ENCODE results near the gene EXOC4.
"Not testable (repeated sequence)": the region's sequence is repeated elsewhere in the genome, so short reads cannot be mapped to it uniquely, and the experiment has no call there.

EXOC4 gene

DNA sequence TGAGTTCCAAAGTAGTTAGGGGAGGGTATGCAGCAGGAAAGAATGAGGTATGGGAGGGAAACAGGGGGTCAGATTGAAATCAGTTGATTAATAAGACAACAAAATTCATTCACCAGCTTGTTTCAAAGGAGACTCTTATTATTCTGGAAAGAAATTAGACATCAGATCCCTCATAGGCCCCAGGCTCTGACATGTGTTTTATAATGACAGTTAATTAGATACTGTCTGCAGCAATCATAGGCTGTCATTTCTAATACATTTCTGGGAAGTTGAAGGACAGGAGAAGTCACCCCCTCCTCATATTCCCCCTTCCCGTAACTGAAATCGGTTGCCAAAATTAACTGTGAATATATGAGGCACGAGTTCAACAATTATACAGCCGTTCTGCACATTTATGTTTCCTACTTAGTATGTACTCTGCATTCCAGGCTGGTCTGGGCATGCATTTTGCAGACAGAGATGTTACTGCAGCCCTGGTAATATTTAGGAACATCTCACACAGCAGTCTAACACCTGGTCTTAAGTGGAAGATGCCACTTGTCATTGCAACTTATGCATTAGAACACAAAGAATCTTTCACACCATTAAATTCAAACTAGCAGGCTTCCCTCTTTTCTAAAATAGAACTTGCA lies 519.0 kb downstream of the EXOC4 start:
- H3K4me3 ChIP-seq (ENCODE audit: insufficient read depth, low read depth, low read length), result no peak overlapping the region
- no peaks in the 10 kb centered on the region for H3K36me3 ChIP-seq (ENCODE audit: control insufficient read depth, insufficient read depth, low read length)
- WGBS, 2 experiments, result 90 to 95% methylated on average over 4 of the region's 4 CpGs
- no peaks in the 10 kb centered on the region for H3K27me3 ChIP-seq (ENCODE audit: control insufficient read depth, insufficient read depth, low read length, poor library complexity, severe bottlenecking)
- H3K9me3 ChIP-seq (ENCODE audit: control insufficient read depth, low read length), result no peaks in the 10 kb centered on the region
- no peak overlapping the region for H3K27ac ChIP-seq (ENCODE audit: insufficient read depth, low read depth, low read length, poor library complexity, severe bottlenecking)
- no peaks in the 10 kb centered on the region for H3K4me1 ChIP-seq (ENCODE audit: control insufficient read depth, insufficient read depth, low read length)

DNA sequence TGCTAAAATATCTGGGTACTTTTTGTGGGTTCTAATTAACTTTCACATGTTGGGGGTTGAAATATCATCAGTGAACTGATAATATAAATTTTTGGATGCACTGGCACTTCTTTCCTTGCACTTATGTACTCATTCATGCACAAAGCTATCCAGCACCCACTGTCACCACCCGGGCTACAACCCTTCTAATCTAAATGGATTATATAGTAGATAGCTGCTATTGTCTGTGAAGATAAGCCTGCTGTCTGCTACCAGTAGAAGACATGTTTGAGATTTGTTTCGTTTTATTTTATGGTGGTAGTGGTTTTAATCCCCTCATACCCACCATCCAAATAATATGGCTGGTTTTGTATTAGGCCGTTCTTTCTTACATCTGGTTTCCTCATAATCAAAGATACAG lies 520.7 kb downstream of the EXOC4 start:
- no peaks in the 10 kb centered on the region for H3K9me3 ChIP-seq (ENCODE audit: control insufficient read depth, low read length)
- no CpG with 5 or more reads among the region's 3 CpGs for WGBS, 2 experiments
- H3K4me3 ChIP-seq (ENCODE audit: insufficient read depth, low read depth, low read length), result no peak overlapping the region
- H3K4me1 ChIP-seq (ENCODE audit: control insufficient read depth, insufficient read depth, low read length), result no peaks in the 10 kb centered on the region
- no peaks in the 10 kb centered on the region for H3K36me3 ChIP-seq (ENCODE audit: control insufficient read depth, insufficient read depth, low read length)
- H3K27me3 ChIP-seq (ENCODE audit: control insufficient read depth, insufficient read depth, low read length, poor library complexity, severe bottlenecking), result no peaks in the 10 kb centered on the region
- H3K27ac ChIP-seq (ENCODE audit: insufficient read depth, low read depth, low read length, poor library complexity, severe bottlenecking), result no peak overlapping the region

GRCh38 chr7:133775201-133775600 lies 522.3 kb downstream of the EXOC4 start:
- no peaks in the 10 kb centered on the region for H3K9me3 ChIP-seq (ENCODE audit: control insufficient read depth, low read length)
- H3K4me1 ChIP-seq (ENCODE audit: control insufficient read depth, insufficient read depth, low read length), result no peaks in the 10 kb centered on the region
- WGBS, 2 experiments, result 90 to 94% methylated on average over 4 of the region's 4 CpGs
- no peak overlapping the region for H3K27ac ChIP-seq (ENCODE audit: insufficient read depth, low read depth, low read length, poor library complexity, severe bottlenecking)
- no peak overlapping the region for H3K4me3 ChIP-seq (ENCODE audit: insufficient read depth, low read depth, low read length)
- no peaks in the 10 kb centered on the region for H3K27me3 ChIP-seq (ENCODE audit: control insufficient read depth, insufficient read depth, low read length, poor library complexity, severe bottlenecking)
- no peaks in the 10 kb centered on the region for H3K36me3 ChIP-seq (ENCODE audit: control insufficient read depth, insufficient read depth, low read length)

DNA sequence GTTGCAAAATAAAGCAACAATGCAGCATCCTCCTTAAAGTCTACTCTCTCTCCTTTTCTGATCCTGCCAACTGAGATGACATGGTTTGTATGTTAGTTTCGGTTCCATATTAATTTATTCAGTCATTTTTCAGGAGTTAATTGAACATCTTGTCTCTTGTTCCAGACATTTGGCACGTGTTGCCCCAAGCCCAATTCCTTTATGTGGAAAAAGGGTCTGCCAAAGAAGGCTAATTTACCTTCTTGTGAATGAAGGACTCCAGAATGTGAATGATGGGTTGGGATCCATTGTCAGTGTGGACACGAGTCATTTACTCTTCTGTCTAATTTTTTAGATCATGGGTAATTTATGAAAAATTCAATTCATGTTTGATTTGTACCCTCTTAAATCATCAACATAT lies 523.4 kb downstream of the EXOC4 start:
- Histone ChIP-seq H3K36me3 (ENCODE audit: control insufficient read depth, insufficient read depth, low read length) (no peaks in the 10 kb centered on the region), H3K27me3 (ENCODE audit: control insufficient read depth, insufficient read depth, low read length, poor library complexity, severe bottlenecking) (no peaks in the 10 kb centered on the region), H3K4me1 (ENCODE audit: control insufficient read depth, insufficient read depth, low read length) (no peaks in the 10 kb centered on the region), H3K4me3 (ENCODE audit: insufficient read depth, low read depth, low read length) (no peak overlapping the region), H3K27ac (ENCODE audit: insufficient read depth, low read depth, low read length, poor library complexity, severe bottlenecking) (no peak overlapping the region), H3K9me3 (ENCODE audit: control insufficient read depth, low read length) (no peaks in the 10 kb centered on the region)
- 90 to 93% methylated on average over 2 to 3 of the region's 3 CpGs for WGBS, 2 experiments

DNA sequence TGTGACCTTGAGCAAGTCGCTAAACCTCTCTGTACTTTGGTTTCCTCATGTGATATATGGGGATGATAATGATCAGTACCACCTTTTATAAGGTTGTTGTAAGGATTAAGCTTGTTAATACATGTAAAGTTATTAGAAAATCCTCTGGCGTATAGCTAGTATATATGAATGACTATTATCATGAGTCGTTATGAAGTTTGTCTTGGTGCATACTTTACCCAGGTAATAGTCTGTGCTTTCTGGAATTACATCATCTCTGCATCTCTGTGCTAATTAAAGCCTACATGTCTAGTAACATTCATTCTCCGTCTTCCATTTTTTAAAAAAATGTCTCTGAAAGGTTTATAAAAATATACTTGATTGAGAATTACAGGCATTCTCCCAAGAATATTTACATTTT lies 524.8 kb downstream of the EXOC4 start:
- no peaks in the 10 kb centered on the region for H3K4me1 ChIP-seq (ENCODE audit: control insufficient read depth, insufficient read depth, low read length)
- H3K27me3 ChIP-seq (ENCODE audit: control insufficient read depth, insufficient read depth, low read length, poor library complexity, severe bottlenecking), result no peaks in the 10 kb centered on the region
- H3K4me3 ChIP-seq (ENCODE audit: insufficient read depth, low read depth, low read length), result no peak overlapping the region
- no peaks in the 10 kb centered on the region for H3K36me3 ChIP-seq (ENCODE audit: control insufficient read depth, insufficient read depth, low read length)
- WGBS, 2 experiments, result 97 to 100% methylated on average over 3 to 4 of the region's 4 CpGs
- H3K27ac ChIP-seq (ENCODE audit: insufficient read depth, low read depth, low read length, poor library complexity, severe bottlenecking), result no peak overlapping the region
- H3K9me3 ChIP-seq (ENCODE audit: control insufficient read depth, low read length), result no peaks in the 10 kb centered on the region

GRCh38 chr7:133778472-133778871 lies 525.6 kb downstream of the EXOC4 start:
- Histone ChIP-seq H3K4me3 (ENCODE audit: insufficient read depth, low read depth, low read length) (no peak overlapping the region), H3K9me3 (ENCODE audit: control insufficient read depth, low read length) (no peaks in the 10 kb centered on the region), H3K27ac (ENCODE audit: insufficient read depth, low read depth, low read length, poor library complexity, severe bottlenecking) (no peak overlapping the region), H3K4me1 (ENCODE audit: control insufficient read depth, insufficient read depth, low read length) (no peaks in the 10 kb centered on the region), H3K27me3 (ENCODE audit: control insufficient read depth, insufficient read depth, low read length, poor library complexity, severe bottlenecking) (no peaks in the 10 kb centered on the region), H3K36me3 (ENCODE audit: control insufficient read depth, insufficient read depth, low read length) (no peaks in the 10 kb centered on the region)
- 93 to 98% methylated on average over 4 of the region's 5 CpGs for WGBS, 2 experiments

- not testable (repeated sequence) for H3K36me3 ChIP-seq (ENCODE audit: control insufficient read depth, insufficient read depth, low read length); H3K9me3 ChIP-seq (ENCODE audit: control insufficient read depth, low read length); H3K27ac ChIP-seq (ENCODE audit: insufficient read depth, low read depth, low read length, poor library complexity, severe bottlenecking); H3K4me3 ChIP-seq (ENCODE audit: insufficient read depth, low read depth, low read length); H3K4me1 ChIP-seq (ENCODE audit: control insufficient read depth, insufficient read depth, low read length); H3K27me3 ChIP-seq (ENCODE audit: control insufficient read depth, insufficient read depth, low read length, poor library complexity, severe bottlenecking)
- WGBS, 2 experiments, result 92 to 96% methylated on average over 4 of the region's 4 CpGs
These were observed 526.7 kb downstream of the EXOC4 start for GRCh38 chr7:133779538-133779937.

DNA sequence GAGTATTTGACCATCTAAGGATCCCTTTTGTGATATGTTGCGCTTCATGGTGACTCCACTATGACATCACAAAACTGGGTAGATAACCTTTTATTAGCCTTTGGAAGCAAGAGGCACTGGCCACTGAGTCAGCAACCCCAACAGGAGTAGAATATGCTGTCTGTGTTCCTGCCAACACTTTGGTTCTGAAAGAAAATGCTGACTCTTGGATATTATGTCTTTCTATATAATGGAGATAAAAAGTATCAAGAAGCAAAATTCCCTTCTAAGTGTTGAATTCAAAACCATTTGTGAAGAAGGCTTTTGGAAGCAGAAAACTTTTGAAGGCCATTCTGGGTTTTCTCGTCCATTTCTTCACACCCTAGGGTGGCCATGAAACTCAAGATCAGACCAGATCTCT lies 528.0 kb downstream of the EXOC4 start:
- Histone ChIP-seq H3K27ac (ENCODE audit: insufficient read depth, low read depth, low read length, poor library complexity, severe bottlenecking) (no peak overlapping the region), H3K36me3 (ENCODE audit: control insufficient read depth, insufficient read depth, low read length) (no peaks in the 10 kb centered on the region), H3K4me3 (ENCODE audit: insufficient read depth, low read depth, low read length) (no peak overlapping the region), H3K9me3 (ENCODE audit: control insufficient read depth, low read length) (no peaks in the 10 kb centered on the region), H3K27me3 (ENCODE audit: control insufficient read depth, insufficient read depth, low read length, poor library complexity, severe bottlenecking) (no peaks in the 10 kb centered on the region), H3K4me1 (ENCODE audit: control insufficient read depth, insufficient read depth, low read length) (no peaks in the 10 kb centered on the region)
- WGBS, 2 experiments, result 47 to 48% methylated on average over 2 of the region's 2 CpGs

DNA sequence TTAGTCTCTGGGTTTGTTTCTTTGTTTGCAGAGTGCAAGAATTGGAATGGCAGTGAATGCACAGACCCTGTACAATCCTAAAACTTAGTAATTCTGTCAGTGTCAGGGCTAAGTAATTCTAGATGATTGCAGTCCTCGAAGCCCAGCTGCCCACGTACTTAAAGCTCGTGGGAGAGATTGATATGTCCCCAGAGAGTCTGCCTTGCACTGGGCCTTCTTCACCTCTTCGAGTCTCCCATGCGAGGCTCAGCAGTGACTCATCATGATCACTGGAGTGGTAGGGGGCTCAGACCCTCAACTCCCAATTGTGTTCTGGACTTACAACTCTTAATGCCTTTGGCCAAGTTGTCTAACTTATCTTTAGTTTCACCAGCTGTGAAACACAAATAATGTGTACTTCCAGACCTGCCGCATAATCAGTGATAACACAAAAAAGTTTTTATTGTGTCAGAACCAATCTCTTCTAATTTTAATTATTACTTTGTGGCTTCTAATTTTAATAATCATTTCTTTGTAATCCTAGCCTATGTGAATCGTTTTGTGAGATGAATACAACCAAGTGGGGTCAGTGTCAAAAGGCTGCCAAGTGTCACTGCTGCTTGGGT lies 528.7 kb downstream of the EXOC4 start:
- no peaks in the 10 kb centered on the region for H3K4me1 ChIP-seq (ENCODE audit: control insufficient read depth, insufficient read depth, low read length)
- H3K4me3 ChIP-seq (ENCODE audit: insufficient read depth, low read depth, low read length), result no peak overlapping the region
- H3K36me3 ChIP-seq (ENCODE audit: control insufficient read depth, insufficient read depth, low read length), result no peaks in the 10 kb centered on the region
- H3K9me3 ChIP-seq (ENCODE audit: control insufficient read depth, low read length), result no peaks in the 10 kb centered on the region
- no peaks in the 10 kb centered on the region for H3K27me3 ChIP-seq (ENCODE audit: control insufficient read depth, insufficient read depth, low read length, poor library complexity, severe bottlenecking)
- H3K27ac ChIP-seq (ENCODE audit: insufficient read depth, low read depth, low read length, poor library complexity, severe bottlenecking), result no peak overlapping the region
- 94 to 95% methylated on average over 7 of the region's 7 CpGs for WGBS, 2 experiments

DNA sequence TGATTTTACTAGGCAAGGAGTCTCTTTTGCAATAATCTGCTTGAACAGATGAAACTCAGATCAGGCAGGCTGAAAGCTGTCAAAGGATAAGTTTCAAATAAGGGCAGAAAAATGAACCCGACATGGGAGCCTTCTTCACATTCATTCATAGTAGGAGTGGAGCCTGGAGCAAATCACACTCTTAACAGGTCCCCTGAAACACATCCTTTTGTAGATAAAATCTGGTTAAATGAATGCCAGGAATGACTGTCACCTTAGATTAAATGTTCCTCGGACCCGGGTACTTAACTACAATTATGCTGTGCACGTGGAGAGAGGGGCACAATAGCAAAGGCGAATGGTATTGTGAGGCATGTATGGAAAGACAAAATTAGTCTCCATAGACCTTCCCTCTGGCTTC lies 529.6 kb downstream of the EXOC4 start:
- WGBS, 2 experiments, result 92 to 97% methylated on average over 5 of the region's 5 CpGs

More for the DNA sequence above, 529.6 kb downstream of the EXOC4 start:
- Histone ChIP-seq H3K36me3 (ENCODE audit: control insufficient read depth, insufficient read depth, low read length) (no peaks in the 10 kb centered on the region), H3K9me3 (ENCODE audit: control insufficient read depth, low read length) (no peaks in the 10 kb centered on the region), H3K27me3 (ENCODE audit: control insufficient read depth, insufficient read depth, low read length, poor library complexity, severe bottlenecking) (no peaks in the 10 kb centered on the region), H3K27ac (ENCODE audit: insufficient read depth, low read depth, low read length, poor library complexity, severe bottlenecking) (no peak overlapping the region), H3K4me1 (ENCODE audit: control insufficient read depth, insufficient read depth, low read length) (no peaks in the 10 kb centered on the region), H3K4me3 (ENCODE audit: insufficient read depth, low read depth, low read length) (no peak overlapping the region)
